Prostate gland (tissue), 2 donors: ENCODE results near the gene DYNC1I2. TPM values are rescaled to one million over a fixed set of nuclear protein-coding genes. Genes with fewer than 3 reads are reported as not detected.

Source experiments
- DNase-seq: peaks from one replicate; pipeline ENCODE4 v3.0.0-alpha.2; 2019; ENCODE audit warnings: low spot score
- H3K27ac ChIP-seq, 2 donors: fragments of 200-600 bp; sonication (generic); 2 replicates each; pipeline ENCODE4 v1.5.1; 2017 to 2019
- H3K27me3 ChIP-seq: fragments of 200-600 bp; sonication (generic); replicated peaks from 2 replicates; pipeline ENCODE4 v1.5.1; 2019; ENCODE audit not compliant: insufficient read depth
- H3K36me3 ChIP-seq, 2 donors: fragments of 200-600 bp; sonication (generic); 1 replicate in 1 of 2; 2 replicates in 1 of 2; pipeline versions ENCODE4 v1.5.1 to v1.8.1; 2017 to 2019
- H3K4me1 ChIP-seq: fragments of 200-600 bp; sonication (generic); replicated peaks from 2 replicates; pipeline ENCODE4 v1.5.1; 2019
- H3K4me3 ChIP-seq, 2 donors: fragments of 200-600 bp; sonication (generic); 2 replicates each; pipeline ENCODE4 v1.5.1; 2017 to 2019
- H3K9me3 ChIP-seq: fragments of 200-600 bp; sonication (generic); 2 replicates; pipeline ENCODE4 v1.5.1; 2017
- CTCF ChIP-seq, 4 experiments: fragments of 200-600 bp in 2 of 4; fragments of 450-650 bp in 2 of 4; sonication (generic) in 2 of 4; IDR thresholded peaks; 1 replicate in 3 of 4; 2 replicates in 1 of 4; pipeline ENCODE4 v1.5.1; 2016 to 2019; ENCODE audit warnings: antibody characterized with exemption in 4 of 4, mild to moderate bottlenecking in 2 of 4, moderate library complexity in 2 of 4
- POLR2A ChIP-seq: fragments of 450-650 bp; IDR thresholded peaks from one replicate; pipeline ENCODE4 v1.6.1; 2016; ENCODE audit warnings: antibody characterized with exemption, mild to moderate bottlenecking
- POLR2AphosphoS5 ChIP-seq: sonication (generic); formaldehyde crosslinking; IDR thresholded peaks from one replicate; pipeline ENCODE4 v1.6.1; 2017; ENCODE audit warnings: antibody characterized with exemption
- WGBS: methylation state at CpG from one replicate; pipeline ENCODE4 v1.1.5; 2018; 5-methylcytosine and 5-hydroxymethylcytosine counted together
- intact Hi-C: fragments of 100-400 bp; cut with DNase I; formaldehyde crosslinking; loops from one replicate; pipeline ENCODE4 v1.14.2; 2022
- total RNA-seq, 2 donors: library from RNA; depleted of rRNA; stranded (reverse); fragments of >200 nt; gene quantifications; one replicate each; pipeline ENCODE4 v1.1.0, GENCODE V29; 2016

Gene DYNC1I2
- total RNA-seq, 2 donors from 2014 or later, result 70.7 to 82.1 TPM

DNA sequence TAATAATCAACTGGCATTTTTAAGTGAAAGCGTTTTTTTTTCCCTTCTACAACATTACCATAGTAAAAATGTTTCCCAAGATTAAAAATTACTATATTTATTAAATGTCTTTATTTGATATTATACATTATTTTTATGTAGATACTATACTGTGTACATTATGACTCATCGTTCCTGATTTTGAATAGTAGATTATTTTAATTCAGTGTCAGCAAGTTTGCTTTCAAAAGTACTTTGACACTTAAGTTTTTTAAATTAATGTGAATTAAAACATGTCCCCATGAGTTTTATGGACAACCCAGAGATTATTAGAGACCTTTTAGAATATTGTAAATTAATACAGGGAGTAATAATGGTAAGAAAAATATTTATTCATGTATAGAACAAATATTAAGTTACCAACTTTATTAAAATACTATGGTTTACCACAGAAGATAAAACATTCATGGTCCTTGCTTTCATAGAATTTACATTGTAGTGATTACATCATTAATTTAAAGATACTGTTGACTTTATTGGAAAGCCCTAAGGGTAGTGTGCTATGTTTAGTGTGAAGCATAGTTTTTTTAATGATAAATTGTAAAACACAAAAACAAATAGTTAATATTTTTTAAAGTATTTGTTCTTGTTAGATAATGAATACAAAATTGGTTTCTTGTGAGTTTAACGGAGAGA, 21.9 kb downstream of the DYNC1I2 start:
- no peak for DNase-seq
- 85% methylated on average over 3 of the region's 3 CpGs for WGBS
- Histone ChIP-seq H3K27me3 (no peaks in the 10 kb centered on the region), H3K4me1 (no peaks in the 10 kb centered on the region), H3K4me3 (no peak overlapping the region), H3K9me3 (no peaks in the 10 kb centered on the region), H3K27ac (no peak overlapping the region), H3K36me3 (no peaks in the 10 kb centered on the region)
- intact Hi-C loops, result no loop called here
- TF ChIP-seq POLR2AphosphoS5 (no peak), POLR2A (no peak), CTCF (IDR thresholded peaks at IDR 0.05) (no peak)

DNA sequence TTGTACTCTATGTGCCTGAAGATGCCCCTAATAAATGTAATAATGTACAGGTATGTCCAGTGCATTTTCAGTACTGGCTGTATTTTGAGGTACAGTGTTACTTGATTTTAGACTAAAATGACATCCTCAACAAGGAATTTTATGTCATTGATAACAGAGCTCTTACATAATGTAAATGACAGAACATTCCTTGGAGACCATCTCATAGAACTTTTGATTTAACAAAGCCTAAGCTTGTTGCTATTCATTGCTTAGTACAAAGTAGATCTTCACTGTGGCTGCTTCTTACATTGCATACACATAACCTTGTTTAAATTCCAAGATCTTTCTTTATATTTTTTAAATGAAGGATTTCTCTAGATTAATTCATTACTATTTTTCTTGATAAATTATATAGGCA, 24.1 kb downstream of the DYNC1I2 start:
- no peak for DNase-seq
- Histone ChIP-seq H3K36me3 (no peaks in the 10 kb centered on the region), H3K9me3 (no peaks in the 10 kb centered on the region), H3K27ac (no peak overlapping the region), H3K27me3 (no peaks in the 10 kb centered on the region), H3K4me1 (no peaks in the 10 kb centered on the region), H3K4me3 (no peak overlapping the region)
- intact Hi-C loops, result no loop called here
- TF ChIP-seq POLR2A, result no peak
- TF ChIP-seq POLR2AphosphoS5, result no peak
- no peak for TF ChIP-seq CTCF (IDR thresholded peaks at IDR 0.05)

DNA sequence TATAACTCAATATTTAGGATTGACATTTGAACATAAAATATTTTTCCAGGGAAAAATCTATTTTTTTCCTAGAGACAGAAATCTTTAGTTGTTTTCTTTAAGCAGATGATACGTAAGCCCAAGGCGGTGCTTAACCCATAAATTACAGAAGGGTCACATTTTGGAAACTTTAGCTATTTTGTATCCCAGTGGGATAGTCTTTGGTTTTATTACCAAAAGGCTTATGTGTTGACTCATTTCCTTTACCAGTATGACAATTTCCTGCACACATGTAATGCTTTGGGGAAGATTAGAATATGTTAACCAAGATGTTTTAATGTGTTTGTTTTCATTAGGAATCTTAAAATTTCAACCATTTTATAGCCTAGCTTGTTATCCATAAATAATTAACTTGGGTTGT, 24.8 kb downstream of the DYNC1I2 start:
- no peak overlapping the region for H3K27ac ChIP-seq
- no peak overlapping the region for H3K4me3 ChIP-seq
- no peak for DNase-seq
- H3K9me3 ChIP-seq, result no peaks in the 10 kb centered on the region
- no peak for TF ChIP-seq POLR2AphosphoS5
- no peak for TF ChIP-seq POLR2A
- no peak for TF ChIP-seq CTCF (IDR thresholded peaks at IDR 0.05)
- intact Hi-C loops, result no loop called here
- H3K4me1 ChIP-seq, result no peaks in the 10 kb centered on the region
- WGBS, result 78% methylated on average over 2 of the region's 2 CpGs
- H3K36me3 ChIP-seq, result no peaks in the 10 kb centered on the region
- no peaks in the 10 kb centered on the region for H3K27me3 ChIP-seq

DNA sequence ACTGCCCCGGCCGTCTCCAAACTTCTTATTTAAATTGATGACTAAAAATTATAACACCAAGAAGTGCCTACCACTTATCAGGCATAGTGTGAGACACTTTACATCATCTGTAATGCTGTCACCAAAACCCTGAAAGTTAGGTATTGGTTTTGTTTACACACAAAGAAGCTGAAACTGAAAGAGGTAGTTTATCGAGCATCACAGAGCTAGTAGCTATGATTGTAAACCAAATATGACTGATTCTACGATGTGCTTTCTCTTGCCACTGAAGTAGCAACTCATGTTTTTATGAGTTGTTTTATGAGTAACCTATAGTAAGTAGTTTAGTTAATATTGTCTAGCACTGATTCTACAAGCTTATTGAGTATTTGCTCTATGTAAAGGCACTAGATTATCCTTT, 31.5 kb downstream of the DYNC1I2 start:
- no peak overlapping the region for H3K27ac ChIP-seq
- H3K4me3 ChIP-seq, result no peak overlapping the region
- no peaks in the 10 kb centered on the region for H3K9me3 ChIP-seq
- no peaks in the 10 kb centered on the region for H3K36me3 ChIP-seq
- H3K4me1 ChIP-seq, result no peaks in the 10 kb centered on the region
- intact Hi-C loops, result no loop called here
- DNase-seq, result no peak
- H3K27me3 ChIP-seq, result no peaks in the 10 kb centered on the region
- TF ChIP-seq POLR2AphosphoS5 (no peak), CTCF (IDR thresholded peaks at IDR 0.05) (no peak), POLR2A (no peak)
- 87% methylated on average over 4 of the region's 4 CpGs for WGBS

GRCh38 chr2:171719660-171720059, 32.4 kb downstream of the DYNC1I2 start:
- no peaks in the 10 kb centered on the region for H3K27me3 ChIP-seq
- H3K9me3 ChIP-seq, result no peaks in the 10 kb centered on the region
- no peak overlapping the region for H3K4me3 ChIP-seq
- no peak for DNase-seq
- 92% methylated on average over 3 of the region's 3 CpGs for WGBS
- intact Hi-C loops, result no loop called here
- TF ChIP-seq POLR2AphosphoS5 (no peak), POLR2A (no peak), CTCF (IDR thresholded peaks at IDR 0.05) (no peak)
- H3K27ac ChIP-seq, result no peak overlapping the region
- H3K4me1 ChIP-seq, result no peaks in the 10 kb centered on the region
- H3K36me3 ChIP-seq, result no peaks in the 10 kb centered on the region
